Muscle of back (tissue), 13 donors: Measurements from ENCODE around the gene ZNF620. TPM values are rescaled to one million over a fixed set of nuclear protein-coding genes. Genes with fewer than 3 reads are reported as not detected.
"Not testable (repeated sequence)": the region's sequence is repeated elsewhere in the genome, so short reads cannot be mapped to it uniquely, and the experiment has no call there.

Source experiments
- DNase-seq, 3 donors: peaks; one replicate each; pipeline versions ENCODE4 v3.0.0 to v3.0.0-alpha.2; 2013
- long read RNA-seq, 9 donors: transcript quantifications; one replicate each; lab custom pipeline, GENCODE V29; 2026
- polyA plus RNA-seq, 10 donors: library from polyadenylated mRNA; unstranded; fragments of 120-200 nt; gene quantifications; one replicate each; pipeline ENCODE4 v1.2.1, GENCODE V29; 2013; ENCODE audit not compliant: insufficient read length in 10 of 10

Gene ZNF620
- polyA plus RNA-seq, result 1 to 10 TPM; 1.9 to 3.4 (median 2.7) TPM
- long read RNA-seq, donor 1, result 0 reads
- long read RNA-seq, donor 2, result 0 reads
- long read RNA-seq, donor 3, result 0 reads
- long read RNA-seq, donor 4, result 0 reads
- long read RNA-seq, donor 5, result 0 reads
- long read RNA-seq, donor 6, result 0 reads
- long read RNA-seq, donor 7, result 0 reads
- long read RNA-seq, donor 8, partial matches to known transcripts, result 0 of 1 reads
- long read RNA-seq, donor 8, other reads (novel, unspliced or antisense), result 0 of 1 reads
- long read RNA-seq, donor 9, result 0 reads

DNA sequence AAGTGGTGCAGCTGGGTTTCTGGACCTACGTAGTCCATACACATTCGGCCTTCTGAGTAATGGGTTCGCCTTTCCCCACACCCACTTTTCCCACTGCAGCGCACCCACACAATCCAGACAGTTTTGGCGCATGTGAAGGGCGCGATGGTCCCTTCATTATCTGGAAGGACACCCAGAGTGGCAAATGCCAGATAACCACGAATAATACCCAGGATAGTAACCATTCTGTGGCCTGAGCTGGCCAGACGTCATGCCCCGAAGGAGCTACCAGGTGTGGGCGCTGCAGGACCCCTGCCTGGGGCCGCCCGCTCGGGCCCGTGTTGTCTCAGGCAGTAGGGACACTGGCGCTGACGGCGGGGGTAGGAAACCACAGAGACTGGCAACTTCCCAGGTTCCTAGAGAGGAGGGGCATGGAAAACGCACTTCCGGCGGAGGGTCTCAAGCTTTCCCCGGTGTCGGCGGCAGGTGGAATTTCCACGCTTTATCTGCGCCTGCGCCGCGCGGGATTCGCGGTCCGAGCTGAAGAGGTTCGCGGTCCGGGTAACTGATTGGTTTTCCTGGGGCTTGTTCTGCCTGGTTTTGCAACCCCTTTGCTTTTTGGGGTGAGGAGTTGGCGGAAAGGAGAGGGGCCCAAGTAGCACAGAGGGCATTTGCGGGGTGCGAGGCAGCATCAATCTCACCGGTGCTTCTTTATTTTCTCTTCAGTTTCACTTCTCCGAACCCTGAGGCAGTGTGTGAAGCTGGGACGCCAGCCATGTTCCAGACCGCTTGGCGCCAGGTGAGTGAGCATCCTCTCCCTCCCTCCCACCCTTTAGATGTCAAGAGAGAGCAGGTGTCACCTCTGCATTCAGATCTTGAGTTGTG, at the start of gene ZNF620:
Gene ZNF620, plus strand, starts transcription at position 441 of the 864 bp plus-strand sequence. Its CDS starts 314 bp downstream, at position 755.
- DNase-seq, result peak; percentile 62 to 81 (median 74)

DNA sequence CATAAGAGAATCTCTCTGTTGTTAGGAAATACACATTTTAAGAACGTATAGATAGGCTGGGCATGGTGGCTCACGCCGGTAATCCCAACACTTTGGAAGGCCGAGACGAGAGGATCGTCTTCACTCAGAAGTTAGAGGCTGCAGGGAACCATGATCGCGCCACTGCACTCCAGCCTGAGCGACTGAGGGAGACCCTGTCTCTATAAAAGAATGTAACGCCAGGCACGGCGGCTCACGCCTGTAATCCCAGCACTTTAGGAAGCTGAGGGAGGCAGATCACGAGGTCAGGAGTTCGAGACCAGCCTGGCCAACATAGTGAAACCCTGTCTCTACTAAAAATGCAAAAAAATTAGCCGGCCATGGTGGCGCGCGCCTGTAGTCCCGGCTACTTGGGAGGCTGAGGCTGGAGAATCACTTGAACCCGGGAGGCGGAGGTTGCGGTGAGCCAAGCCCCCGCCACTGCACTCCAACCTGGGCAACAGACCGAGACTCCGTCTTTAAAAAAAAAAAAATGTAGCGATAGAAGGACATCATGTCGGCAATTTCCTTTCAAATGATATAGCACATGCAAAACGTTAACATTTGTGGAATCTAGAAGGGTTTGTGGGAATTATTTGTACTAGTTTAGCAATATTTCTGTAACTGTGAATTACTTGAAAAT, 49.4 kb upstream of the ZNF620 start:
- DNase-seq, result no peak

DNA sequence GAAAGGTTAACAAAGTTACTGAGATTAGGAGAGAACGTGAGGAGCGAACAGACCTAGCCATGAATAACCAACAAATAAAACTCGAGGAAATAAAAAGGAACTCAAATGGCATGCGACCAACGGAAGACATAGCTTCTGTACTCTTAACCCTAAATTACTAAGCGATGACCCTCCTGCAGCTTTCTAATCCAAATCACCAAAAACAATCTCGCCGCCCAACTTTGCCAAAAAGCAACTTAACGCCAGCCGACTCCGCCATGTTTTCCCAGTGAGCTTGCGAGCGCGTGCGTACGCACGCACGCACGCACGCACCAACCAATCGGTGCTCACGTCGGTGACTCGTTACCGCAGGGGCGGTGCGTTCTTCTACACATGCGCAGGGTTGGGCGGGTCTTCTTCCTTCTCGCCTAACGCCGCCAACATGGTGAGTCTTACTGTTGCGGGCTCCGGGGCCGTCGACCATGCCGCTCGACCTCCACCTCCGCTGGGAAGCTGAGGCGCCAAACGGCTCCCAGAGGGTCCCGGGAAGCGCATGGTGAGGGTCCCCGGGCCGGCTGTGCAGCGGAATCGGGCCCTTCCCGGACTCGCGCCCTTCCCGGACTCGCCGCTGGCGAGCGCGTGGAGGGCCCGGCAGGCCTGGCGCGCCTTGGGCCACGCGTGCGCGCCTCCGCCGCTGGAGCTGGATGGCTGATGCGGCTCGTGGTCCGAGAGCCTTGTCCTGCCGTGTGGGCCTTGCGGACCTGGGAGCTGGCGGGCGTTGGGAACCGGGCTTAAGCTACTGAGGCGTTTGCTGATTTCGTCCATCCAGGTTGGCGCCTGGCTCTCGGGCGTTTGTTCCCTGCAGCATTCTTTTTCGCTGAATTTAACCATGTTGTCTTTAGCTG, 48.7 kb upstream of the ZNF620 start, which contains the start of gene RPL14:
Gene RPL14, plus strand, starts transcription at position 400 of the 884 bp plus-strand sequence. Its CDS starts 133 bp downstream, at position 533.
- peak; percentile 97 to 99 (median 98) for DNase-seq

DNA sequence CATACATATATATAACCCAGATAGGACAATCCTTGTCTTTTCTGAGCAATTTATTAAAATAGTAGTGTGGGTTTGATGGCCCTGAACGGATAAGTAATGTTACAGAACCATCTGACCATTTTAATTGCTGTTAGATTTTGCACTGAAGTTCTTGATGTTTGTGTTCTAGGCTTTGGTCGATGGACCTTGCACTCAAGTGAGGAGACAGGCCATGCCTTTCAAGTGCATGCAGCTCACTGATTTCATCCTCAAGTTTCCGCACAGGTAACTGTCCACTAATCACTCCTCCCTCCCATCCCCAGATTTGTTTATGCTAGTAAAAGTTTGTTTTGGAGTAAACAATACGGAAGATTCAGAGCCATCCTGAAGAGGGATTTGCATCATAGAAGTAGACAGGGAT, 47.4 kb upstream of the ZNF620 start:
- no peak for DNase-seq

DNA sequence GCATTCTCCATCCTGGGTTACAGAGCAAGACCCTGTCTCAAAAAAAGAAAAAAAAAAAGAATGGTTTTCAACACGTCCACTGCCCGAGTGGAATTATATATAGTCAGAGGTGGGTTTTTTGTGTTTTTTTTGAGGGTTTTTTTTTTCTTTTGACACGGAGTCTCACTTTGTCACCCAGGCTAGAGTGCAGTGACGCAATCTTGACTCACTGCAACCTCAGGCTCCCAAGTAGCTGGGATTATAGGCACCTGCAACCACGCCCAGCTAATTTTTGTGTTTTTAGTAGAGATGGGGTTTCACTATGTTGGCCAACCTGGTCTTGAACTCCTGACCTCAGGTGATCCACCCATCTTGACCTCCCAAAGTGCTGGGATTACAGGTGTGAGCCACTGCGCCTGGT, 45.4 kb upstream of the ZNF620 start:
- DNase-seq, result not testable (repeated sequence)

DNA sequence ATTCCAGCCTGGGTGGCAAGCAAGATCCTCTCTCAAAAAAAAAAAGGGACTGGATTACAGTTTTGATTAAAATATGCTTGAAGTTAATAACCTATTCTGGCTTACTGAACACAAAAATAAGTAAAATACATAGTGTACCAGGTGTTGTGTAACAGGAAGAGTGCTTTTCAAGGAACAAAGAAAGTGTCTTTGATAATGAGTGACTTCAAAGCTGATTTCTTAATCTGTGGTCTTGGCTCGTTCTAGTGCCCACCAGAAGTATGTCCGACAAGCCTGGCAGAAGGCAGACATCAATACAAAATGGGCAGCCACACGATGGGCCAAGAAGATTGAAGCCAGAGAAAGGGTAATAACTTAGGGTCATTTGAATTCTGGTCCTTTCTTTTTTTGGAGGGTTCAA, 44.7 kb upstream of the ZNF620 start:
- DNase-seq, result no peak

DNA sequence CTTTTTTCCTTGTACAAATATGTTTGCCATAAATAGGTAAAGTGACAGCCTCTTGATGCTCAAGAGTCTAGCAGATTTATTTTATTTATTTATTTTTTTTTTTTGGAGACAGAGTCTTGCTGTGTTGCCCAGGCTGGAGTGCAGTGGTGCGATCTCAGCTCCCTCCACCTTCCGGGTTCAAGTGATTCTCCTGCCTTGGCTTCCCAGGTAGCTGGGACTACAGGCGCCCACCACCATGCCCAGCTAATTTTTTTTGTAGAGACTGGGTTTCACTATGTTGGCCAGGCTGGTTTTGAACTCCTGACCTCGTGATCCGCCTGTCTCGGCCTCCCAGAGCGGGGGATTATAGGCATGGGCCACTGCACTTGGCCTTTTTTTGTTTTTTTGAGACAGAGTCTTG, 43.0 kb upstream of the ZNF620 start:
- DNase-seq, result not testable (repeated sequence)

DNA sequence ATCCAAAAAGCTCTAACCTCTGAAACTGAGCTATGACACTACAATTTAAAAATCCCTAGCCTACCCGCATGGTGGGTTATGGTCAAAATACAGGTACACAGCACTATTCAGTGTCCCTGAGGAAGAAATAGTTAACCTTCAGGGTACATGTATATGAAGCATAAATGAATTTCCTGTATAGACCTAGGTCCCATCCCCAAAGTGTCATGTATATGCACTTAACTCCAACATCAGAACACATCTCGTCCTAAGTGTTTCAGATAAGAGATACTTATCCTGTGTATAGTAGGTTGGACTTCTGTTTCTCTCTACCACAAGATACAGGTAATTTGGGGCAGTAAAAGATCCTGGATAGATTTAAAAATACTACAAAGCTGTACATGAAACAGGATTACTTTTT, 42.3 kb upstream of the ZNF620 start:
- no peak for DNase-seq

DNA sequence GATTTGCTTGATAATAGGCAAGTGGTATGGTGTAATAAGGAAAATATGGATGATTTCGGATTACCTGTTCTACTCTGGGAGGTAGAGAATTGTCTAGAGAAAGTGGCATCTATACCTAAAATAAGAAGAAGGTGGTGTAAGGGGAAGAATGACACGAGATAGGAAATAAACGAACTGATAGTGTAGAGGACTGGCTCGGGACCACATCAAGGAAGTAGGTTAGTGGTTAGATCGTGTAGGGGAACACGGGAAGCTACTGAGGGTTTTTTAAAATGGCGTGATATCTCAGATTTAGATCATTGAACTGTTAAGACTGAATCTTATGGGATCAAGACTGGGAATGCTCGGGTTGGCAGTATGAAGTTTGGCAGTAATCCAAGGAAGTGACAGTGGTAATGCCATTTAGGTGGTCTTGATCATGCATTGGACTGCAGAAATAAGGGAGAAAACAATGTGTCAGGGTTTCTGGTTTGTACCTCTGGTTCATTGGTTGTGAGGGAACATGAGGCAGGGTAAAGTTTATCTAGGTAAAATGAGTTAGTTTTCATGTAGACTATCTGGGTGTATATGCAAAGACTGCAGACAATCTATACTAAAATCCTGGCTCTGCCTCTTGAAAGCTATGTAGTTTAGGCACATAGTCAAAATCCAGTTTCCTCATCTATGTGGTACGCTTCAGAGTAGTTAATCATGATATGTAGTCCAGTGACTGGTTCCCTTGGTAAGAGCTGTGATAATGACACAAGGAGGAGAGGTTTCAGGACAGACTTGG, 41.3 kb upstream of the ZNF620 start:
- no peak for DNase-seq

DNA sequence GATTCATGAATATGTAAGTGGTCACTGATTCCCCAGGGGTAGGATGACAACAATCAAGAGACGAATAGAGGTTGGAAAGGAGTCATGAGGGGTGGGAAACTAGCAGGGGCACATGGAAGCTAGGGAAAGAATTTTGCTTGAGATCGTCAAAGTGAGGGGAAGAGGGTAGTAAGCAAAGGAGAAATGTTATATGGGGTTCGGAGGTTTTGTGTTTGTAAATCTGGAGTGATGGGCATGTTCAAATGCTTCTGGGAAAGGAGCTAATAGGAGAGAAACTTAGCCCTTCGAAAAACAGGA, 40.8 kb upstream of the ZNF620 start:
- no peak for DNase-seq

DNA sequence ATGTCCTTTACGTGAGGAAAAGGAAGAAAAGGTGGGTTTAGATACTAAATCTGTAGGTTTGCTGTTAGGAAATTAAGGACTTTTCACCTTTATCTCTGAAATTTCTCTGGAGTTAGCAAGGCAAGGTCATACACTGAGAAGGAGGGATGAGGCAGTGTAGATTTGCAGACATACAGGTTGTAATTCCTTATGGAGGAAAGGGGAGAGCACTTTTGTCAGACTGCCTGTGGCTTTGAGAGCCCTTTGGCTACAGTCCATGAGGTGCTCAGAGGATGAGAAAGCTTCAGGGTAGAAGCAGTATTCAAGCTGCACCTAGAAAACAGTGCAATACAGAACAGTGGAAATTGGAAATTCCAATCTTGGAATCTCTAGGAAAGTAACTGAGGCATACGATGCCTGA, 40.4 kb upstream of the ZNF620 start:
- no peak for DNase-seq

DNA sequence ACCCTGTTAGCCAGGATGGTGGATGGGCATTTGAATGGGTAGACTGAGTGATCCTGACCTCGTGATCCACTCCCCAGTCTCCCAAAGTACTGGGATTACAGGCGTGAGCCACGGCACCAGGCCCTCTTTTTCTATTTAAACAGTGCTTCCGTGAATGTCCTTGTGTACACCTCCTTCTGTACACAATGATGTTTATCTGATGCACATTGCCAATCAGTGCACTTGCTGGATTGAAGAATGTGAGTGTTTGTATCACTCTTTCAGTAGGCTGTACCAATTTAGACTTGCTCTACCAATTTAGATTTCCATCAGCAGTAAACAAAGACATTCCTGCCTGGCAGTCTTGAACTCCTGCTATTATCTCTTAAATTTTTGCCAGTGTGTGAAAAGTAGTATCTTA, 37.8 kb upstream of the ZNF620 start:
- DNase-seq, result no peak

DNA sequence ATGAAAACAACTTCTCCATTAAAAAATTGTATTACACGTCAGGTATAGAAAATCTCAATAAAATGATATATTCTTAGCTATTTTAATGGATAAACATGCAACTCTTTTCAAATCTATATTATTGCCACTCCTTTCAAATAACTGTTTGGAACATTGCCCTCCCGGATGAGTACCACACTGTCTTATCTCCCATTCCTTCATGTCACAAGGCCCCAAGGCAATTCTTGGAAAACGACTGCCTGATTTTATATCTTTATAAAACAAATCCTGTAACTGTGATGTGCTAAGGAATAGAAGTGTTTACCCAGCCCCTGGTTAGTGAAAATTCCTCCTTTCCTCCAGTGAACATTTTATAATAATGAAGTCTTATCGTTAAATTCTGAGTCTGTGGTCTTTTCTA, 35.1 kb upstream of the ZNF620 start:
- no peak for DNase-seq

DNA sequence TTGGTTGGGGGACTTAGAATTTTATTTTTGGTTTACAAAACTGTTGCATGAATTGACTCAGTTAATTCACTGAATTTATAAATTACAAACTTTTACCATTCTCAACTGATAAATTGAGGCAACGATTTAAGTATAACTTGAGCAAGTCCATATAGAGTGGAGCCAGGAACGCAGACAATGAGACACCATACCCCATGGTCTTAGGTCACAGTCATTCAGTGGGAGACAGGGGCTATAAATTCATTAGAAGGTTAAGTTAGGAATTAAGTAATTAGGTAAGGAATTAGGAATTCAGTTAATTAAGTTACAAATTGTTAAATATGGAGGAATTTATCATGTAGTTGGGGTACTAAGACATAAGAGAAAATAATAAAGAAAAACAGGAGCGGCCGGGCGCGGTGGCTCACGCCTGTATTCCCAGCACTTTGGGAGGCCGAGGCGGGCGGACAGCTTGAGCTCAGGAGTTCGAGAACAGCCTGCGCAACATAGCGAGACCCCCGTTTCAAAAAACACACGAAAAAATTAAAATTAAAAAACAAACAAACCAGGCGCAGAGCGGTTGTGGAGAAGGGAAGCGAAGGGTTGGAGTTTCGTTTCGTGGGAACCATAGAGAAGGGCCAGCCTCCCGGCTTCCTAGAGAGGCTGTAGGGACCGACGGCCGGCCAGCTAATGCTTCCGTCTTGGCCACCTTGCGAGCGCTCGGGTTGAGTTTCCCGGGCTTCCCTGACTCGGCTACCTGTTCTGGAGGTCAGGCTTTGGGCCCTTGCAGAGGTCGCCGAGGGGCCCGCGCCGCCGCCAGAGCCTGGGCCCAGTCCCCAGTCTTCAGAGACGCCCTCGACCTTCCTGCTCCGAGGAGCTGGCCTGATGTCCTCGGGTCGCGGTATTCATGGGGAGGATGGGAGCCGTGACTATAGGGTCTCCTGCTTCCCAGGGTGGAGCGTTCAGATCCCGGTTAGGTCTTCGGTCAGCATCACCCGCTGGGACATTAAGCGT, 29.1 kb upstream of the ZNF620 start, which contains the start of gene ZNF619:
Gene ZNF619, plus strand, starts transcription at position 645 of the 993 bp plus-strand sequence. CDS start 858 bp downstream, outside the sequence.
- DNase-seq, result peak; percentile 65 to 93 (median 85)

DNA sequence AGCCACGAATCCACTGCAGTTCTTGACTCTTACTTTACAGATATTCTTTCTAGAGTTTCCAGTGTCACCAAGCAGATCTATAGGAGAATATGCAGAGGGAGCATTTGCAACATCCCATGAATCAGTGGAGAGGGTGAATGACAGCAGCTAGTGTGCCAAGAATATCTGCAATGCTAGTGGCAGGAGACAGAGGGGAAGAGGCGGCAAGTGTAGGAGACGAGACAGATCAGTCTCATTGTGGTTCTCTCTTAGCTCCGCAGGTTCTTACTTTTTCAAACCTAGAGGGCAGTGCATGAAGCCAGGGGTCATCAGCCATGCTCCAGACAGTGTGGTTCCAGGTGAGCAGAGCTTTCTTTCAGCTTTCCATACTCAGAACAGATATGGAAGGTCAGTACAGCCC, 28.2 kb upstream of the ZNF620 start:
- DNase-seq, result no peak

DNA sequence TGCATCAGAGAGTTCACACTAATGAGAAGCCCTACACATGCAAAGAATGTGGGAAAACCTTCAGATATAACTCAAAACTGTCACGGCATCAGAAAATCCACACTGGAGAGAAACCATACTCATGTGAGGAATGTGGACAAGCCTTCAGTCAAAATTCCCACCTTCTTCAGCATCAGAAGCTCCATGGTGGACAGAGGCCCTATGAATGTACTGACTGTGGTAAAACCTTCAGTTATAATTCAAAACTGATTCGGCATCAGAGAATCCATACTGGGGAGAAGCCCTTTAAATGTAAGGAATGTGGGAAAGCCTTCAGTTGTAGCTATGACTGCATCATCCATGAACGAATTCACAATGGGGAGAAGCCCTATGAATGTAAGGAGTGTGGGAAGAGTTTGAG, 18.7 kb upstream of the ZNF620 start:
- DNase-seq, result no peak

DNA sequence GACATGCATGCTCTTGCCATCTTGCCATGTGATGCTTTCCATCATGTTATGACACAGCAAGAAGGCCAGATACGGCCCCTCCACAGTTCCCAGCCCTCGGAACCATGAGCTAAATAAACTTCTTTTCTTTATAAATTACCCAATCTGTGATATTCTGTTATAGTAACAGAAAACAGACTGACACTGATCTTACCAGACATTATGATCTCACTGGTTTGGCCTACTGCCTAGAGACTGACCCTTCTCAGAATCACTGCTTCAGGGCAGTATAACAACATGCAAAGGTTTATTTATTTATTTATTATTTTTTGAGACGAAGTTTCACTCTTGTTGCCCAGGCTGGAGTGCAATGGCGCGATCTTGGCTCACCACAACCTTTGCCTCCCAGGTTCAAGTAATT, 14.9 kb upstream of the ZNF620 start:
- DNase-seq, result no peak

DNA sequence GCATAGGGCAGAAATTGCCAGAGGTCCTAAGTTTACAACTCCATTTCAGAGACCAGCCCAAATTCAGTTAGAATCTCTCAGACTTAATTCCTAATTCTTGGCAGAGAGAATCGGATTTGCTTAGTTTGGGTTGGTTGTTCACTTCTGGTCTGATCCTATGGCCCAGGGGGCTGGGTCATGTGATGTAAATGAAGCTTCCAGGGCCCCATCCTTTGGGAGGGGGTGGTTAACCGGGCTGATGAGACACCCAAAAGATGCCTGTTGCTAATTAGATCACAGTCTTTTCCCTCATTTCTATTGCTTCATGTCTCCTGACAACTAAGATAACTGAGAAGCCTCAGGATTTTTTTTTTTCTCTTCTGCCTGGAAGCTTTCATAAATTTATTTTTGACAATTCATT, 11.1 kb upstream of the ZNF620 start:
- DNase-seq, result peak in 1 of 3 donors; percentile 15

DNA sequence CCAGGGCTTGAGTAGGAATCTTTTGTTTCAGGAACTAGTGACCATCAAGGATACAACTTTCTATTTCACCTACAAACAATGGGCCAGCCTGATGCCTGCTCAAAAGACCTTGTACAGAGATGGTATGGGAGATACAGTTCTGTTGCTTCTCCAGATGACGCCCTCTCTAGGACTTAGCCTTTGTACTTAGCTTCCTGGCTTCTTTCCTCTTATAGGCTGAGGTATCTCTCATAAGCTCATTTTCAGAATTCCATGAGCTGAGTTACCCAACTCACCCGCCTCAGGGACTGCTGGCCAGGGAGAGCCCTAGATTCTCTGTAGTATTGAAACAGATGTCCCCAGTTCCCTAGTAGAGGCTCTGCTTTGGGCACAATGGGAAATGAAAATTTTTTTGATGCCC, 8.6 kb upstream of the ZNF620 start:
- DNase-seq, result no peak
